ENCODE measurements around the gene UBE2G1.
"Not testable (repeated sequence)": the region's sequence is repeated elsewhere in the genome, so short reads cannot be mapped to it uniquely, and the experiment has no call there.

The UBE2G1 gene

DNA sequence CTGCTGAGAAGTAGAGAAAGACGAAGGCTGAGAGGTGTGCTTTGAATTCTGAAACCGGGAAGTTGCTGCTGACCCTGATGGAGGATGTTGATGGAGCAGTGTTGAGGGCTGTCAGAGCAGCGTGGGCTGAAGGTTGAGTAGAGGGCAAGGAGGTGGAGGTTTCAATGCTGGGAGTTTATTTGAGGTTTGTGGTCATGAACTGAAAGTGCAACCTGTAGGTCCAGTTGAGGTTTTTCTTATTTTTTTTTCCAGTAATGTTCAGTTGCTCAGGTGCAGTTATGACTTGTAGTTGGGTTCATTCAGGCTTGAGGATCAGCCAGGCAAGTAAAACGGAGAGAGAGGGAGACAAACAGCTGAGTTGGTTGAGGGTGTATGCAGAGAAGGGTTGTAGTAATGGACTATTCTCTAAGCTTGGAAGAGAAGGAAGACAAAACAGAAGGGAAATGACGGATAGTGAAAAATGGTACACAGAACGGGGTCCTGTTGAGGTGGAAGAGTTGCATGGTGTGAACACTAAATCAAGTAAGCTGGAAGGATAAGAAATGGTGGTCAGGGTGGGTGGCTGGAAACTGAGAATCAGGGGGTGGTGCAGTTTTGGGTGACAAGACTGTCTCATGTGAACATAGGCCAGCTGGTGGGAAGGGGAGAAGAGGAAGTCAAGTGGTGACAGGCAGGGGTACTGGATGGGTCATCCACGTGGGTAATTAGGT lies 8.7 kb upstream of the UBE2G1 start:
- FAIRE-seq = no peak

DNA sequence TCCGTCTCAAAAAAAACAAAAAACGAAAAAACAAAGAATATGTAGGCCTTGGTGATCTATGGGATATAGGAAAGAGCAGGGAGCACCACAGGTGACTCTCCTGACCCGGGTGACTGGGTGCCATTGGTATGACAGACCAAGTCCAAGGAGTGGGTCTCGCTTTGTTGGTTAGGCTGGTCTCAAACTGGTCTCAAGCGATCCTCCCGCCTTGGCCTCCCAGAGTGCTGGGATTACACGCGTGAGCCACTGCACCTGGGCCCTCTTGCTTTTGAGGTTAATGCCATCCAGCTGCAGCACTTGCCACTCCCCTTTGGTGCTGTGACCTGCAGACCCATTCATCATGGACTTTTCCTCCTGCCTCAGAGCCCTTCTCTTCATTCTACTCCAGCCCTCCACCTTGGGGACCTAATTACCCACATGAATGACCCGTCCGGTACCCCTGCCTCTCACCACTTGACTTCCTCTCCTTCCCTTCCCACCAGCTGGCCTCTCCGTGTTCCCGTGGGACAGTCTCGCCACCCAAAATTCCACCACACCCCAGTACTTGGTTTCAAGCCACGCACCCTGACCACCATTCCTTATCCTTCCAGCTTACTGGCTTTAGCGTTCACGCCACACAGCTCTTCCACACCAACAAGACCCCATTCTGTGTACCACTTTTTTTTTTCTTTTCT lies 3.2 kb upstream of the UBE2G1 start:
- FAIRE-seq = no peak

DNA sequence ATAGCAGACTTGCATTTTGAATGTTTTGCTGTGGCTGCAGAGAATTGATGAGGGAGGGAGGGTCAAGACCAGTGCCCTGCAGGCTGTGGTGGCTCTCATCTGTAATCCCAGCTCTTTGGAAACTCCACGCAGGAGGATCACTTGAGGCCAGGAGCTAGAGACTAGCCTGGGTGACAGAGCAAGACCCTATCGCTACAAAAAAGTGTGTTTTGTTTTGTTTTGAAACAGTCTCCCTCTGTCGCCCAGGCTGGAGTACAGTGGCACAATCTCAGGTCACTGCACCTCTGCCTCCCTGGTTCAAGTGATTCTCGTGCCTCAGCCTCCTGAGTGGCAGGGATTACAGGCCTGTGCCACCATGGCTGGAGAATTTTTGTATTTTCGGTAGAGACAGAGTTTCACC lies 1.9 kb upstream of the UBE2G1 start:
- FAIRE-seq = no peak

DNA sequence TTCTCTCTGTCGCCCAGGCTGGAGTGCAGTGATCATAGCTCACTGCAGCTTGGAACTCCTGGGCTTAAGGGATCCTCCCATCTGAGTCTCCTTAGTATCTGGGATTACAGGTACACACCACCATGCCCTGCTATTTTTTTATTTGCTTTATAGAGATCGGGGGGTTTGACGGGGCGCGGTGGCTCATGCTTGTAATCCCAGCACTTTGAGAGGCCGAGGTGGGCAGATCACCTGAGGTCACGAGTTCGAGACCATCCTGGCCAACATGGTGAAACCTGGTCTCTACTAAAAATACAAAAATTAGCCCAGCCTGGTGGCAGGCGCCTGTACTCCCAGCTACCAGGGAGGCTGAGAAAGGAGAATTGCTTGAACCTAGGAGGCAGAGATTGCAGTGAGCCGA lies 702 bp upstream of the UBE2G1 start:
- not testable (repeated sequence) for FAIRE-seq

DNA sequence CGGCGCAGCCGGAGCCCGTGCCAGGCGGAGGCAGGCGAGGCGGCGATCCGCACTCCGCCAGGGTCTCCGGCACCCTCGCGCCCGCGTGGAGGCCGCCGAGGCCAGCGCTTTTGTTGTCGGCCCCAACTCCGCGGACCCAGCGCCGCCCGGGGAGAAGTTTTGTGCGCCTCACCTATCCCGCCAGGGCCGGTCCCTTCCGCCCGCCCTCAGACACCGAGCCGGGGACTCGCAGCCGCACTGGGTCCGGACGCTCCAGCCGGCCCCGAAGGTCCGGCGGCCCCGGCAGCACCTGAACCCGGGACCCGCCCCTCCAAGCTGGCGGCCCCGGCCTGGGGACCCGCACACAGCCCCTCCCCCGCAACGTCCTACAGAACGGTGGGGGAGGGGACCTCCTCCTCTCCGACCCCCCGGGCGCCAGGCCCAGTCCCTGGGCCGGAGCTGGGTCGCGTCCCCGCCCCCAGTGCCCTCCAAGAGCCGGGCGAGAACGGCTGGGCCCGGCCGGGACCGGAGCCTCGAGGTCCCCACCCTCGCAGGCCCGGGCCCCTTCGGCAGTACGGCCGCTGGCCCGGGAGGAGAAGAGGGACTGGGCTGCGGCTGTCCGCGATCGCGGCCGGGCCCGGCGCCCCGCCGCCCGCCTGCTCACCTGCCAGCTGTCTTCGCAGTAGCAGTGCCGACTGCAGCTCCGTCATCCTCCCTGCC lies 698 bp downstream of the UBE2G1 start:
- FAIRE-seq = no peak

DNA sequence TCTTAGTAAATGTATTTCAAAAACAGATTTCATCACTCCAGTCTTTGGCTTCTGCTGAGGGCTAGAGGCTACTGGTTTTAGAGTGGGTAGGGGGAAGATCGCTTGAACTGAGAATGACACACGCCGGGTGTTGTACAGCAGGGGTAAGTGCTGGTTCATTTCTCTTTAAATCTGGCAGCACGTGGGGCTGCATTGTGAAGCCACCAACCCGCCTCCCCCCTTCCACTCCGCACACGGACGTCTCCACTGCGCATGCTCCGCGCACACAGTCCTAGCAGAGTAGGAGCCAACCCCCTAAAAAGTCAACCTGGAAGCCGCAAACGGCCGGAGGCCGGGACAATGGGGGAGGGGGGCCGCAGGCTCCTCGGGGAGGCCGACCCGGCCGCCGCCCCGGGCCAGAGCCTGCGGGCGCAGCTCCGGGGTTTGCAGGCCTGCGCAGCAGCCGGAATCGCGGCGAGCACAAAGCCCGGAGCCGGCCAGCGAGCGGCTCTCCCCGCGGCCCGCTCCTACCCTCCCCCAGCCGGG lies 1.3 kb downstream of the UBE2G1 start:
- no peak for FAIRE-seq

DNA sequence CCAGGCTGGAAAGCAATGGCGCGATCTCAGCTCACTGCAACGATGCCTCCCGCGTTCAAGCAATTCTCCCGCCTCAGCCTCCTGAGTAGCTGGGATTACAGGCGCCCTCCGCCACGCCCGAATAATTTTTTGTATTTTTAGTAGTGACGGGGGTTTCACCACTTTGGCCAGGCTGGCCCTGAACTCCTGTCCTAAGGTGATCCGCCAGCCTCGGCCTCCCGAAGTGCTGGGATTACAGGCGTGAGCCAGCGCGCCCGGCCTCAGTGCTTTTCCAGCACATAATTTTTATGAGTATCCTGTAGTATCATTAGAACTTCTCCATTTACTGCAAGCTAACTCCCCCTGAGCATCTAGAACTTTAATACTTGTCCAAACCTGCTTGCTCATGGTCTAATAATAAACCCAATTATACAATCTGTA lies 1.8 kb downstream of the UBE2G1 start:
- FAIRE-seq = no peak

DNA sequence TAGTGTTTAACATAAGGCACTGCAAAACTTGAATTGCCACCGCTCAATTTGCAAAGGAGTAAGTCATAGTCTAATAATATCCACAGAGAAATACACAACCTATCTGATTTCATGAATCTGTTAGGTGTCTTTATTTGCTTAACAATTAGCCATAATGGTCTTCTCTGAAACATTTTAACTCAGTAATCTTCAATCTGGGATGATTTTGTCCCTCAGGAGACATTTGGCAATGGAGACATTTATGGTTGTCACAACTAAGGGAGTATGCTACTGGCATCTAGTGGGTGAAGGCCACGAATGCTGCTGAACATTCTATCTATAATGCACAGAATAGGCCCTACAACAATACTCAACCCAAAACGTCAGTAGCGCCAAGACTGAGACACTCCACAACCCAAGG lies 4.3 kb downstream of the UBE2G1 start:
- no peak for FAIRE-seq

DNA sequence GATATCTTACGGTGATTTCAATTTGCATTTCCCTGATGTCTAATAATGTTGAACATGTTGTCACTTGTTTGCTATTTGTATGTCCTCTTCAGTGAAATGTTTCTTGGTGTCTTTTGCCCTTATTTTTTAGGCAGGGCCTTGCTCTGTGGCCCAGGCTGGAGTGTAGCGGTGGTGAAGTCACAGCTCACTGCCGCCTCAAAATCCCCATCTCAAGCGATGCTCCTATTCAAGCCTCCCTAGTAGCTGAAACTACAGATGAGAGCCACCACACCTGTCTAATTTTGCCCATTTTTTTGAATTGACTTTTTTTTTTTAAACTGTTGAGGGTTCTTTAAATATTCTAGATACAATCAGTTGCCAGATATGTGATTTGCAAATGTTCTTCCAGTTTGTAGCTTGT lies 8.3 kb downstream of the UBE2G1 start:
- FAIRE-seq = no peak

DNA sequence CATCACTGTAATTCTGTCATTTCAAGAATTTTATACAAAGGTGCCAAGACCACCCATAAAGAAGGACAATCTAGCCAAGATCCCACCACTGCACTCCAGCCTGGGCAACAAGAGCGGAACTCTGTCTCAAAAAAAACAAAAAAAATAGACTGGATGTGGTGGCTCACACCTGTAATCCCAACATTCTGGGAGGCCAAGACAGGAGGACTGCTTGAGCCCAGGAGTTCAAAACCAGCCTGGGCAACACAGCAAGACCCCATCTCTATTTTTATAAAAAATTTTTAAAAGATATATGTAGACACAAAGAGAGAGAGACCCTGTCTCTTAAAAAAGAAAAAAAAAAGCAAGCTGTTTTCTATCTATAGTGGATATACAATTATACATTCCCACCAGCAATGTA lies 8.8 kb downstream of the UBE2G1 start:
- no peak for FAIRE-seq

DNA sequence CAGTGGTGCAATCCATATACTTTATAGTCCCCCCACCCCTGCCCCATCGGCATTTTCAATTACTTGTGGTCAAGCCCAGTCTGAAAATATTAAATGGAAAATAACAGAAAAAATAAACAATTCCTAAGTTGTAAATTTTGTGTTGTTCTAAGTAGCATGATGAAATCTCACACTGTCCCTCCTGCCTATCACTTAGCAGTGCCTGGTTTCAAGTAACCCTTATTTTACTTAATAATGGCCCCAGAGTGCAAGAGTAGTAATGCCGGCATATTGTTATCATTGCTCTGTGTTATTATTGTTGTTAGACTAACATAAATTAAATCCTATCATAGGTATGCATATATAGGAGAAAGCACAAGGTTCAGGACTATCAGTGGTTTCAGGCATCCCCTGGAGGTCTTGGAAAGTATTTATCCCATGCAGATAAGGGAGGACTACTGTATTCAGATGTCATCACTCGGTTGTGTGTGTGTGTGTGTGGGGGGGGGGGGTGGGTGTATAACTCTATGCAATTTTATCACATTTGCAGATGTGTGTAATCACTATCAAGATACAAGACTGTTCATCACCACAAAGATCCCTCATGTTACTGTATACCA lies 9.3 kb downstream of the UBE2G1 start:
- FAIRE-seq = no peak

DNA sequence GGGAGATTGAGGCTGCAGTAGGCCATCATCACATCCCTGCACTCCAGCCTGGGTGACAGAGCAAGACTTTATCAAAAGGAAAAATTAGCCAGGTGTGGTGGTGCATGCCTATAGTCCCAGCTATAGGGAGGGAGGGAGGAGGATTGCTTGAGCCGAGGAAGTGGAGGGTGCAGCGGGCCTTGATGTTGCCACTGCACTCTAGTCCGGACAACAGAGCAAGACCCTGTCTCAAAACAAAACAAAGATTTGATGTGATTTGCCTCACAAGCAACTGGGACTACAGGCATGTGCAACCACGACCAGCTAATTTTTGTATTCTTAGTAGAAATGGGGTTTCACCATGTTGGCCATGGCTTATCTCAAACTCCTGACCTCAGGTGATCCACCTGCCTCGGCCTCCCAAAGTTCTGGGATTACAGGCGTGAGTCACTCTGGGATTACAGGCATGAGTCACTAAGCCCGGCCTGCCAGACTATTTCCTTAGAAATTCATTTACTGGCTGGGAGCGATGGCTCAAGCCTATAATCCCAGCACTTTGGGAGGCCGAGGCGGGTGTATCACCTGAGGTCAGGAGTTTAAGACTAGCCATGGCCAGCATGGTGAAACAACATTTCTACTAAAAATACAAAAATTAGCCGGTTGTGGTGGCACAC lies 11.5 kb downstream of the UBE2G1 start:
- no peak for FAIRE-seq

DNA sequence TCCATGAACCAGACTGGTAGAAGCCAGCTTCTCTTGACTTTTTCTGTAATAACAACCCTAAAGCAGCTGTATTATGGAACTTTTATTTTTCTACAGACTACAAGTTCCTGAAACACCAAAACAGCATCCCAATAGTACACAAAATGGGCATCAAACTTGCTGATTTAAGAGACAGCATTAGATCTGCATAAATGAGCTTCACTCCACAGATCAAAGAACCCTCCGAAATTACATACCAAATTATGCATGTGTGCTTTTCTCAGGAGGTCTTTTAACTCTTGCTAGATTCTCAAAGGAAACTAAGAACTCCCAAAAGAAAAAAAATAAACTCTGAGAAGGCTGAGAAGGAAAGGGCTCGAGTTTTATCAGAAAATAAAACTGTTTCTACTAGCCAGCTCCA lies 12.3 kb downstream of the UBE2G1 start:
- no peak for FAIRE-seq

DNA sequence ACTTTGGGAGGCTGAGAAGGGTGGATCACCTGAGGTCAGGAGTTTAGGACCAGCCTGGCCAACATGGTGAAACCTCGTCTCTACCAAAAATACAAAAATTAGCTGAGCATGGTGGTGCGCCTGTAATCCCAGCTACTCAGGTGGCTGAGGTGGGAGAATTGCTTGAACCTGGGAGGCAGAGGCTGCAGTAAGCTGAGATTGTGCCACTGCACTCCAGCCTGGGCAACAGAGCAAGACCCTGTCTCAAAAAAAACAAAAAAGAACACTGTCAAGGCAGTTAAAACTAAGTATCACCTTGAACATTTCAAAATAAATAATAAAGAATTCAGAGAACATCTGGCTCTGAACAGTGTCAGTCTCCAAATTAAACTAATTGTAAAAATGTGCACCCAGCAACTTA lies 16.3 kb downstream of the UBE2G1 start:
- not testable (repeated sequence) for FAIRE-seq

DNA sequence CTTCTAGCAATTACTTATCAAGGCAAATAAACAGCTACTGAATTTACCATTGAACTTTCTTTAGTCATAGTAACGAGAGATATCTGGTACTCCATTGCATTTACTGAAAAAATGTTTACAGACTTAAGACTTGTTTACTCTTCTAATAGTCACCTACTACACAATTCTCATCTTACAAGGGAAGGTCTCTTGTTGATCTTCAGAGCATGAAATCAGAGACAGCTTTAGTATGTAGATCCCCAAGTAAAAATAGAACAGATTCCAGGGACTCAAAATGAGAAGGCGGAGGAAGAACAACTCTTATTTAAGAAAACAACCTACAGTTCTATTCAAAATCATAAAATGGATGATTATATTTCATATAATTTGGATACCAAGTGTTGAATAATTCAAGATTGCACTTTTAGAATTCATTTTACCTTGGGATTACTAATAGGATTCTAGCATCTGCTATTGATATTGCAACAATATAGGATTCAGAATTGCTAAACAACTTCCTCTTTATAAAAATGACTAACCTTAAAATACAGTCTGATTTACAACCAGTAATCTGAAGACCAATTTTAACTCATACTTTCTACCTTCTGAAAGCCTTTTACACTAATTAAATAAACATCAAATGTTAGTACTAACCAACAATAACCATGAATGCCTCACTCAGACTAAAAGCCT lies 20.8 kb downstream of the UBE2G1 start:
- FAIRE-seq = no peak

DNA sequence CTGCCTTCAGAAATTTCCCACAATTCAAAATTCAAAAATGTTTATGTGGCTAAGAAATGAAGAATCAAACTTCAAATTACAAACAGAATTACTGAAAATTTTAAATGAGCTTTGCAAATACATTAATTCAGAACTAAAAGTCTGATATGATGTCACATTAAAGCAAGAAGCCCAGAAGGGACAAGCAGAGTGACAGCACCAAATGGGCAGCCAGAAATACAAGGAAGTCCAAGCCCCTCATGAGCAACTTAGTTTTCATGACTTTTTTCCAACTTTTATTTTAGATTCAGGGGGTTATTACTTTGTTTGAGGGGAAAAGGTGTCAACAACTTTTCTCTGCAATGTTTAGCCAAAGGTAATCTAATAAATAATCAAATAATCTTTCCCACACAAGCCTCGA lies 21.5 kb downstream of the UBE2G1 start:
- no peak for FAIRE-seq

DNA sequence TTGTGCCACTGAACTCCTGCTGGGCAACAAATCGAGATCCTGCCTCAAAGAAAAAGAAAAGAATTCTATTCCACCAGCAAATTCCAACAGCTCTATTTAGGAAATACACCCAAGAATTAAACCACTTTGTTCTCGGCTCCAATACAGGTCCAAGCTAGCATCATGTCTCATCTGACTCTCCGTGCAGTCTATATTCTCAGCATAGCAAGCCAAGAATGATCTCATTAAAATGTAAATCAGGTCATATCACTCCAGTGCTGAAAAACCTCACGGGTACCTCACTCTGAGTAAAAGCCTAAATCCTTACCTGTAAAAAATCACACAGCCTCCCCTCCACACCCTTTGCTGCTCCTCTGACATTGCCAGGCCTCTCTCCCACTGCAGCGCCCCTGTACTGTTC lies 23.9 kb downstream of the UBE2G1 start:
- no peak for FAIRE-seq

DNA sequence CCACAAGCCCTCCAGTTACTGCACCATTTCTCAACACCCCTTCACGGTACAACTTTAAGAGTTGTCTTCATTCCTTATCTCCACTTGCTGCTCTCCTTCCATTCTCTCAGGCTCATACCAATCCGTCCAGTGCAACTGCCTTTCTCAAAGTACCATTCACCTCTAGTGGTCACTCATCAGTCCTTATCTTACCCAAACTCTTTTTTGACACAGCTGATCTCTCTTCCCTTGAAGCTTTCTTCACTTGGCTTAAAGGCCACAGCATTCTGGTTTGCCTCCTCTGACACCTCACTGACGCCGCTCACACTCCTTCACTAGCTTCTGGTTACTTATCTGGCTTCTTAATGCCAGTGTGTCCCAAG lies 24.9 kb downstream of the UBE2G1 start:
- FAIRE-seq = no peak

DNA sequence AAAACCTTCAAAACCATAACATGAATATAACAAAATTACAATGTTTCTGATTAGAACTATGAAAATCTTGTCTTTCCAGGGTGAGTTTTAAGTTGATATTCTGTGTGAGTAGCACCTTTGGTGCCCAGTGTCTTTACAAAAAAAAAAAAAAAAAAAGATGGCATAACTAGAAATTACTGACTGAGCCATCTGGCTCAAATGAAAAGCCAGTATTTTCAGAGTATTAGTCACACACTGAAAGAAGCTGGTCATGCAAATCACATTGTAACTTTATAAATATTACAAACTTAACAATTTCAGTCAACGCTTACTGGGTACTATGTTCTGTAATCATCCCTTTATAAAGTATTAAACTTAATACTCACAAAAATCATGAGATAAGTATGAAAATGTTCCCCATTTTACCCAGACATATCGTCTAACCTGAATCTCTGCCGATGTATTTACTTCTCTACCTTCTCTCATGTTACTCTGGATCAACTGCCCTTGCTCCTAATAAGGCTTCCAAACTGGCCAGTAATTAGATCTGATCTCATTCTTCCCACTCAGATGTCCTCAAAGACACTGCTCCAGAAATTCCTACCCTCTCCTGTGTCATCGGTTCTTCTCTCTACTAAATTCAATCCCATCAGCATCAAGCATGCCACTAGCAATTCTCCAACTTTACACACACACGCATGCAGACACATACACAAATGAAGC lies 25.4 kb downstream of the UBE2G1 start:
- FAIRE-seq = no peak

DNA sequence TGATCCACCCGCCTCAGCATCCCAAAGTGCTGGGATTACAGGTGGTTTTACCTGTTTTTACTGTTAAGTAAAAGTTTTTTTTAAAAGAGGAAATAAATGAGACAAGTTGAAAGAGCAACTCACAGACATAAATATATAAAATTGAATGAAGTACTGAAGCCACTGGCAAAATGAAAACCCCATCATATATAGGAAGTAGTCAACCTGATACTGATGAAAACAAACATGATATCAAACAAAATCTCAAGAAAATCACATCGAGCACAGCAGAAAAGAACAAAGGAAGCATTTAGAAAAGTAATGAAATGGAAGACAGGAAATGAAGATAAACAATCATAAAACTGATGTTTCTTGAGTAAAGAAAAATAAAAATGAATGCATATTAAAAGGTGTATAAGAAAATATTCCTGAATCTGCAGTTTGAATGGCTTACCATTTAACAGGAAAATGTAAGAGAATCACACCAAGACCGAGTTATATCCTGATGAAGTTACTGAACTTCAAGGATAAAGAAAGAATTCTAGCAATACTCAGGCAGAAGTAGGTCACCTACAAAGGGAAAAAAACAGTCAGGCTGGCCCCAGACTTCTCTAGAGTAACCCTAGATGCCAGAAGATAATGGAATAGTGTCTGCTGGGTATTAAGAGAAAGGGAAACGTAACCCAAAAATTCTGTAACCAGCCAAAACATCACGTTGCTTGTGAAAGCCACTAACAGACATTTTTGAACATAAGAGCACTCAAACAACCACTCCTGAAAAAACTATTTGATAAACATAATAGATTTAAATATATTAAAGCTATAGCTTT lies 31.5 kb downstream of the UBE2G1 start:
- FAIRE-seq = no peak

DNA sequence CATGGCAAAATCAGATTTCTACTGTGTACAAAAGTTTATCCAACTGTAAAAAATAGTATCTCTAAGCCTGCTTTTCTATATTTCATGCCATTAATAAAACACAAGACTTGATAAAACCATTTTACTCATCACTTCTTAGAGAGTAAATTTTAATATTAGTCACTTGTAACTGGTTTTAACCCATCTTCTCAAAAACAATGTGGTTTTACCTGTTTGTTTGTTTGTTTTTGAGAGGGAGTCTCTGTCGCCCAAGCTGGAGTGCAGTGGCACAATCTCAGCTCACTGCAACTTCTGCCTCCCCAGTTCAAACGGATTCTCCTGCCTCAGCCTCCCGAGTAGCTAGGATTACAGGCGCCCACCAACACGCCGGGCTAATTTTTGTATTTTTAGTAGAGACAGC lies 32.1 kb downstream of the UBE2G1 start:
- no peak for FAIRE-seq
